T-helper 1 cell treated with Interleukin-12 subunit alpha and Interleukin-12 subunit beta and Interleukin-4 antibody, amounts not matched to agents 30 μg/mL and 1 μg/mL, for 36 hours (primary cell): ENCODE measurements around the gene RASA3.

Experiments used
- H3K27ac Mint-ChIP-seq: one replicate; pipeline ENCODE4 v1.8.0; 2021; ENCODE audit warnings: mild to moderate bottlenecking, mixed read lengths
- H3K27me3 Mint-ChIP-seq: one replicate; pipeline ENCODE4 v1.8.0; 2021; ENCODE audit warnings: low read depth, mixed read lengths
- H3K36me3 Mint-ChIP-seq: one replicate; pipeline ENCODE4 v1.8.0; 2021; ENCODE audit warnings: low read depth, mixed read lengths
- H3K4me1 Mint-ChIP-seq: one replicate; pipeline ENCODE4 v1.8.0; 2021; ENCODE audit warnings: low read depth, mixed read lengths
- H3K4me3 Mint-ChIP-seq: one replicate; pipeline ENCODE4 v1.8.0; 2021; ENCODE audit warnings: mild to moderate bottlenecking, moderate library complexity, mixed read lengths
- H3K9me3 Mint-ChIP-seq: one replicate; pipeline ENCODE4 v1.8.0; 2021; ENCODE audit warnings: mixed read lengths

The RASA3 gene

GRCh38 chr13:114015111-114015968 lies 117.1 kb downstream of the RASA3 start:
- Mint-ChIP-seq H3K4me1 (peaks cover 6% of the 10 kb centered on the region), H3K9me3 (no peaks in the 10 kb centered on the region), H3K27ac (no peak overlapping the region), H3K36me3 (peaks cover 26% of the 10 kb centered on the region), H3K27me3 (no peaks in the 10 kb centered on the region), H3K4me3 (no peak overlapping the region)

- peaks cover 25% of the 10 kb centered on the region for H3K36me3 Mint-ChIP-seq
- H3K9me3 Mint-ChIP-seq: no peaks in the 10 kb centered on the region
- no peak overlapping the region for H3K4me3 Mint-ChIP-seq
Observed at GRCh38 chr13:114013952-114014629, 118.3 kb downstream of the RASA3 start.

GRCh38 chr13:114013336-114013735 lies 119.1 kb downstream of the RASA3 start:
- peaks cover 22% of the 10 kb centered on the region for H3K36me3 Mint-ChIP-seq

More at GRCh38 chr13:114013952-114014629, 118.3 kb downstream of the RASA3 start:
- Mint-ChIP-seq H3K27ac (no peak overlapping the region), H3K4me1 (peaks cover 6% of the 10 kb centered on the region), H3K27me3 (no peaks in the 10 kb centered on the region)

GRCh38 chr13:114012921-114013320 lies 119.5 kb downstream of the RASA3 start:
- Mint-ChIP-seq H3K27me3 (no peaks in the 10 kb centered on the region), H3K4me3 (no peak overlapping the region), H3K4me1 (peaks cover 6% of the 10 kb centered on the region)

More at GRCh38 chr13:114013336-114013735, 119.1 kb downstream of the RASA3 start:
- Mint-ChIP-seq H3K4me1 (peaks cover 6% of the 10 kb centered on the region), H3K27ac (no peak overlapping the region), H3K4me3 (no peak overlapping the region), H3K27me3 (no peaks in the 10 kb centered on the region), H3K9me3 (no peaks in the 10 kb centered on the region)

GRCh38 chr13:114012141-114012540 lies 120.3 kb downstream of the RASA3 start:
- no peaks in the 10 kb centered on the region for H3K27me3 Mint-ChIP-seq
- H3K4me1 Mint-ChIP-seq: peaks cover 6% of the 10 kb centered on the region
- H3K9me3 Mint-ChIP-seq: no peaks in the 10 kb centered on the region
- no peak overlapping the region for H3K27ac Mint-ChIP-seq
- no peak overlapping the region for H3K4me3 Mint-ChIP-seq
- peaks cover 22% of the 10 kb centered on the region for H3K36me3 Mint-ChIP-seq

More at GRCh38 chr13:114012921-114013320, 119.5 kb downstream of the RASA3 start:
- H3K9me3 Mint-ChIP-seq: no peaks in the 10 kb centered on the region
- H3K36me3 Mint-ChIP-seq: peaks cover 22% of the 10 kb centered on the region
- no peak overlapping the region for H3K27ac Mint-ChIP-seq

- Mint-ChIP-seq H3K4me3 (no peak overlapping the region), H3K4me1 (peaks cover 6% of the 10 kb centered on the region), H3K27ac (no peak overlapping the region), H3K36me3 (peaks cover 16% of the 10 kb centered on the region), H3K27me3 (no peaks in the 10 kb centered on the region), H3K9me3 (no peaks in the 10 kb centered on the region)
Observed at GRCh38 chr13:114011226-114011625, 121.2 kb downstream of the RASA3 start.

- Mint-ChIP-seq H3K36me3 (peaks cover 12% of the 10 kb centered on the region), H3K9me3 (no peaks in the 10 kb centered on the region), H3K27me3 (no peaks in the 10 kb centered on the region), H3K4me3 (no peak overlapping the region), H3K4me1 (peaks cover 6% of the 10 kb centered on the region), H3K27ac (no peak overlapping the region)
Observed at GRCh38 chr13:114010401-114011101, 121.9 kb downstream of the RASA3 start.

- no peaks in the 10 kb centered on the region for H3K9me3 Mint-ChIP-seq
- H3K27me3 Mint-ChIP-seq: no peaks in the 10 kb centered on the region
Observed at GRCh38 chr13:114009590-114010400, 122.6 kb downstream of the RASA3 start.

GRCh38 chr13:114008964-114009589 lies 123.3 kb downstream of the RASA3 start:
- no peak overlapping the region for H3K27ac Mint-ChIP-seq
- no peak overlapping the region for H3K4me3 Mint-ChIP-seq
- H3K9me3 Mint-ChIP-seq: no peaks in the 10 kb centered on the region
- peaks cover 18% of the 10 kb centered on the region for H3K36me3 Mint-ChIP-seq
- peaks cover 6% of the 10 kb centered on the region for H3K4me1 Mint-ChIP-seq
- H3K27me3 Mint-ChIP-seq: no peaks in the 10 kb centered on the region

More at GRCh38 chr13:114009590-114010400, 122.6 kb downstream of the RASA3 start:
- peaks cover 13% of the 10 kb centered on the region for H3K36me3 Mint-ChIP-seq
- H3K4me3 Mint-ChIP-seq: no peak overlapping the region
- peaks cover 6% of the 10 kb centered on the region for H3K4me1 Mint-ChIP-seq
- no peak overlapping the region for H3K27ac Mint-ChIP-seq

GRCh38 chr13:114007566-114007965 lies 124.9 kb downstream of the RASA3 start:
- no peaks in the 10 kb centered on the region for H3K27me3 Mint-ChIP-seq
- no peaks in the 10 kb centered on the region for H3K9me3 Mint-ChIP-seq
- peaks cover 20% of the 10 kb centered on the region for H3K36me3 Mint-ChIP-seq
- H3K4me3 Mint-ChIP-seq: no peak overlapping the region
- H3K4me1 Mint-ChIP-seq: peaks cover 6% of the 10 kb centered on the region
- no peak overlapping the region for H3K27ac Mint-ChIP-seq

- H3K4me3 Mint-ChIP-seq: no peak overlapping the region
- H3K27ac Mint-ChIP-seq: no peak overlapping the region
- H3K27me3 Mint-ChIP-seq: no peaks in the 10 kb centered on the region
Observed at GRCh38 chr13:114005206-114005724, 127.2 kb downstream of the RASA3 start.

GRCh38 chr13:114004420-114005205 lies 127.8 kb downstream of the RASA3 start:
- Mint-ChIP-seq H3K27me3 (no peaks in the 10 kb centered on the region), H3K27ac (no peak overlapping the region), H3K36me3 (peaks cover 14% of the 10 kb centered on the region), H3K9me3 (no peaks in the 10 kb centered on the region), H3K4me1 (no peaks in the 10 kb centered on the region), H3K4me3 (no peak overlapping the region)

More at GRCh38 chr13:114005206-114005724, 127.2 kb downstream of the RASA3 start:
- Mint-ChIP-seq H3K4me1 (no peaks in the 10 kb centered on the region), H3K9me3 (no peaks in the 10 kb centered on the region), H3K36me3 (peaks cover 14% of the 10 kb centered on the region)
